Inflammatory macrophage treated with lipopolysaccharide for 1 hour (primary cell): ENCODE results near the gene RB1.
"Not testable (repeated sequence)": the region's sequence is repeated elsewhere in the genome, so short reads cannot be mapped to it uniquely, and the experiment has no call there.

Source experiments
- DNase-seq, 2 donors: peaks; one replicate each; pipeline ENCODE4 v3.0.0-alpha.2; 2020 to 2022

The RB1 gene

DNA sequence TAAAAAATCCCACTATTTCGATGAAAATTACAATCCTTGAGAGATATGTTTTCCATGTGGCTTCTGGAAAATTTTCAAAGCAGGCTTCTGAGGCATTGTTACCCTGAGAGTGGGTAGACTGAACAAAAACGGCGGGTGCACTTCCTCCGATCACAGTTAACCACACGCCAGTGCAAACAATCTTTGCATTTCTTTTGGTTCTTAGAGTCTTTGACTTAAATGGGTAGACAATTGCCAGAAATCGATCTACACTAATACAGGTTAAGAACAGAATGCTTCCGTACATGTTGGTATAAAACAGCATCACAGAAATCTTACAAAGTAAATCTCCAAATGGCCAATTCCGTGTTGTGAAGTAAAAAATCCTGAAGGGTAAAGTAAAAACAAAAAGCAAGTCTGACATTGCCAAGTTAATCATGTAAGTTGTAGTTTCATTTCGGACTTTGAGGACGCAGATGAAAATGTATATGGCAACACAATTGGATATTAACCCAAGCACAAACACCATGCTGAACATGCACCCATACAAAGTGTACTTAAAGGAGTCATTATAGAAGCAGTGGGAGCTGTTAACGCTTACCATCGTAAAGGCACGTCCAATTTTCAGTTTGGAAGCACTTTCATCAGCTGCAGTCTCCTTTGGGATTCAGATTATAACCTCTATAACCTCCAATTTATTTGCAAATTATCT is 108.4 kb downstream of the RB1 start:
- DNase-seq: peak in 1 of 2 donors; percentile 42

DNA sequence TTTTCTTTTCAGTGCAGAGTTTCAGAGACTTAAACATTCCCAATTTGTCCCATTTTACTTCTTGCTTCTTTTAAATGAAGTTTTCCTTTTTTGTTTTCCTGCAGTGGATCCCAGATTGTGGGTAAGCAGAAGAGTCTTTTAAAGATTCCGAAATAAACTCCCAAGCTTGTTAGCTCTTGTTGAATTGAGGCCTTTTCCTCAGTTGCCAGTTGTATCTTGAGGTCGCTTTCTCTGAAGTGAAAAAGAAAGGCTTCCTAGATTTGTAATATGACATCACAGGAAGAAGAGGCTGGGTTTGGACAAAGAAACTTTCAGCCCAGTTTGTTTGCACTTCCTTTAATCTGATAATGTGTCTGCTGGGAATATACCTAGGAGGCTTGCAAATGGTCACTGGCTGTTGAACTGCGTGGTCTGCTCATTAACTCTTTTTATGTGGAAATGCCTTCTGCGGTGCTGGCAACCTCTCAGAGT is 109.4 kb downstream of the RB1 start, which contains the start of gene LPAR6:
LPAR6 (minus strand) TSS at position 233 of the 471 bp plus-strand sequence. CDS start 690 bp downstream, outside the sequence.
- DNase-seq: peak; percentile 65 to 72

GRCh38 chr13:48414501-48414900 is 111.0 kb downstream of the RB1 start:
- no peak for DNase-seq

- DNase-seq: no peak
Measured at GRCh38 chr13:48415516-48415915, 112.0 kb downstream of the RB1 start.

- DNase-seq: not testable (repeated sequence)
Measured at GRCh38 chr13:48422003-48422402, 118.5 kb downstream of the RB1 start.

- no peak for DNase-seq
Measured at GRCh38 chr13:48424212-48424611, 120.7 kb downstream of the RB1 start.

- no peak for DNase-seq
Measured at GRCh38 chr13:48426052-48426451, 122.5 kb downstream of the RB1 start.

- DNase-seq: not testable (repeated sequence)
Measured at GRCh38 chr13:48426755-48427298, 123.3 kb downstream of the RB1 start.

DNA sequence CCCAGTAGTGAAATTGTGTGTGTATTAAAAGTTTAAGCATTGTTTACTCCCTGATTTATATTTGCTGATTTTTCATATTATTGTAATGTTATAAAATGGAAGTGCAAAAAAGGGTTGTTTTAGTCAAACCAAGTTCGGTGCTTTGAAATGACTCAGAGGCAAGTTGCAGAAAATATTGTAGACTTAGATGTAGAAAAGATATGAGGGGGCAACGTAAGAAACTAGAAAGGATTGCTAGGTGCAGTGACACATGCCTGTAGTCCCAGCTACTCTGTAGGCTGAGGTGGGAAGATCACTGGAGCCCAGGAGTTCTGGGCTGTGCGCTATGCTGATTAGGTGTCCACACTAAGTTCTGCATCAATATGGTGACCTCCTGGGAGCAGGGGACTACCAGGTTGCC is 125.5 kb downstream of the RB1 start:
- DNase-seq: no peak

GRCh38 chr13:48429886-48430285 is 126.3 kb downstream of the RB1 start:
- DNase-seq: no peak

DNA sequence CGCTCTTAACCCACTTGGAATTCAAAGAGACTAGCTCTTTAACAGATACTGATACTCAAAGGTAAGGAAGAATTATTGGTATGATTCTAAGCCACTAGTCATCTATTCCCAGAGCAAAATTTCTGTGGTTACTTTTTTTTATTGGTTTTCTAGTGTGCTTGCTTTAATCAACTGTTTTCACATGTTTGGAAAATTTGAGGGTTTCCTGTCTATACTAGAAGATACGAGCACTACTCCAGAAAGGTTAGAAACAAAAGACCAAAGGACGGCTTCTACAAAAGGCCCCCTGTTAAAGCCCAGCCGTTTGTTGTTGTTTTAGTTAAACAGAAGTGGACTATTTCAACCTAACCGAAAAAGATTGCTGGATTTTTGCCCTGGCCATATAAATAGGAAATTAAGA is 127.9 kb downstream of the RB1 start:
- DNase-seq: no peak

DNA sequence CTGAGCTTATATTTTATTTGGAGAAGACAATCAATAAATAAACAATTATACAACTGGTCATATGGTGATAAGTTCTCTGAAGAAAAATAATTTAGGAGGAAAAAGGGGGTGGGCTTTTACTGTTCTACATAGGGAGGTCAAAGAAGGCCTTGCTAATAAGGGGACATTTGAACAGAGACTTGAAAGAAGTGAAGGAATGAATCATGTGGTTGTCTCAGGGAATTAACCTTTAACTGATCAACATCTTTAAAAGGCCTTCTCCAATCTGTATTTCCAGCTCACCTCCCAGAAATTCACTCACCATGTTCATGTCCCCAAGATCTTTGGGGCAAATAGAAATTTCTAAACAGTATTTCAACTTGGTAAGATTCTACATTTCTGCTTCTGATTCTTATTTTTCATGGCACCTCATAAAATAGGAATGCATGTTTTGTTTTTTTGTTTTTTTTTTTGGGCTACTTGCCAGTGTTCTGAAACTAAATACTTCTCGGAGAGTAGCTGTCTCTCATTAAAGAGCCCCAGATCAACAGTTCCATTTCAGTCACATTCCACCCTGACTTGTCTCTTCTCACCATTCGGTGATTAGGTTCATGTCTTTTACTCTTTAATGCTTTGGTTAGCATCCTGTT is 128.6 kb downstream of the RB1 start:
- no peak for DNase-seq

- no peak for DNase-seq
Measured at GRCh38 chr13:48434200-48434599, 130.6 kb downstream of the RB1 start.

GRCh38 chr13:48436661-48437288 is 133.2 kb downstream of the RB1 start:
- peak; percentile 18 to 44 for DNase-seq

GRCh38 chr13:48437371-48437770 is 133.8 kb downstream of the RB1 start:
- DNase-seq: peak in 1 of 2 donors; percentile 31

- no peak for DNase-seq
Measured at GRCh38 chr13:48443442-48444208, 140.1 kb downstream of the RB1 start.

DNA sequence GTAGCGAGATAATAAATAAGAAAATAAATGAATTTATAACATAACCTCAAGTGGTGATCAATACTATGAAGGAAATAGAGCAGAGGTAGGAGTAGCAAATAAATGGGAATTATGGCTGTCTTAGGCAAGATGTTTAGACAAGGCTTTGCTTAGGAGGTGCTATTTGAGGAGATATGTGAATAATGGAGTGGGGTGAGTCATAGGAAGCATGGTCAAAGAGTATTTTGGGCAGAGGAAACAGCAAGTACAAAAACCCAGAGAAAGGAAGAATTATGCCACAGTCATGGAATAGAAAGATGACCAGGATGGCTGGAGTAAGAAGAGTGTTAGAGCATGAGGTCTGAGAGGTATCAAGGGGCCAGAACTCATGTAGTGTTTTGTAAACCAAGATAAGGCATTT is 142.9 kb downstream of the RB1 start:
- DNase-seq: peak; percentile 31 to 57

DNA sequence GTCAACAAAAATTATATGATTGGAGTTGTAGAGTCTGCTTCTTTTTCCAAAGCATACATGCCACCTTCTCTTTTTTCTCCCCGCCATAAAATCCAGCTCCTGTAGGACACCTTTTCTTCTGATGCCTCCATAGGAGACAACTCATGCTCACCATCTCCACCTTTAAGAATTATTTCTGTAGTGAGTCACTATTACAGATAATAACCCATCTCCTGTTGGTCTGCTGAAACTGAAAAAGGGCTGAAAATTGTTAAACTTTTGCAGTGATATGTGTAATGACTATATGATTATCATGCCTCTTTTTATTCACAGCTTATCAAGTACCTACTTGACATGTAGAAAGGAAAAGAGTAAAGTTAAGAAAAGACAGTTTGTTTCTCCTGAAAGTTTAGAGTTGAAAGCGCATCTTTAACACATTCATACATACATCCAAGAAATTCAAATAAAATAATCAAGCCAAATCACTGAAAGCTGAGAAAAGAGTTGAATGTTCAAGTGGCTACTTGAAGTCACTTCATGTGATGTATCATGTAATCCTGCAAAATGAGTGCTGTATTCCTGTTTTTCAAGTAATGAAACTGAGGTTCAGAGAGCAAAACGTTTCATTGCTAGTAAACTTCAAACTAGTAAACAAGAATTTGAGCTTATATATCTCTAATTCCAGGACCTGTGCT is 144.9 kb downstream of the RB1 start:
- DNase-seq: peak in 1 of 2 donors; percentile 29

GRCh38 chr13:48448959-48449614 is 145.5 kb downstream of the RB1 start:
- DNase-seq: peak; percentile 69 to 91

DNA sequence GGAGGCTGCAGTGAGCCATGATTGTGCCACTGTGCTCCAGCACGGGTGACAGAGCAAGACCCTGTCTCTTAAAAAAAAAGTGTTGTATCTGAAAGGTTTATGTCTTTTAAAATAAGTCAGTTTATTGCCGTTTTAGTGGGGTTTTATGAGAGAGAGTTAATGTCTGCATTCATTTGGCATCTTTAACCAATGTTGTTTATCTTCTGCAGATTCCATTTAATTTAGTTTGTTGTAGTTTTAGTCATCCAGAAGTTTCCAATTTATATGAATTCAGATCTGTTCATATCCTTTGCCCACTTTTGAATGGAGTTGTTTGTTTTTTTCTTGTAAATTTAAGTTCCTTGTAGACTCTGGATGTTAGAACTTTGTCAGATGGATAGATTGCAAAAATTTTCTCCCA is 146.1 kb downstream of the RB1 start:
- DNase-seq: no peak

DNA sequence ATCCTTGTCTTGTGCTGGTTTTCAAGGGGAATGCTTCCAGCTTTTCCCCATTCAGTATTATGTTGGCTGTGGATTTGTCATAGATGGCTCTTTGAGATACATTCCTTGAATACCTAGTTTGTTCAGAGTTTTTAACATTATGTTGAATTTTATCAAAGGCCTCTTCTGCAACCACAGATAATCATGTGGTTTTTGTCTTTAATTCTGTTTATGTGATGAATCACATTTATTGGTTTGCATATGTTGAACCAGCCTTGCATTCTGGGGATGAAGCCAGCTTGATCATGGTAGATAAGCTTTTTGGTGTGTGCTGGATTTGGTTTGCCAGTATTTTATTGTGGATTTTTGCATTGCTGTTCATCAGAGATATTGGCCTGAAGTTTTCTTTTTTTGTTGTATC is 147.6 kb downstream of the RB1 start:
- not testable (repeated sequence) for DNase-seq

DNA sequence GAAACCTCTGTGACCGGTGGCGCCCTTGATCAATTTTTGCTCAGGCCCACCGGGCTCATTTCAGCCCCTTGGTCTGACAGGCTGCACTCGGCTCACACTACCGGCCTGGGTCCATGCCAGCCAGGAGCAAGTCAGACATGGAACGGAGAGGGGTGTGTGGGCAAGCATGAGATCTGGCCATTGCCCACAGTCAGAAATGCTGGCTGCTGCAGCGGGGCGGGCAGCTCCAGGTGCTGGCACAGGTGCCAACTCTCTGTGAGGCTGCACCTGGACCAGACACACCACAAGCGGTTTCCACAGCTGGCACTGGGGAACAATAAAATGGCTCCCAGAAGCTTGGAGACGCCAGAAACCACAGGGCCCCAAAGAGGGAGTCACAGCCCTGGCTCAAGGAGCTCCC is 153.0 kb downstream of the RB1 start:
- no peak for DNase-seq
